Tibial artery (tissue), 4 donors: ENCODE results near the gene MRPS31.
A peak's percentile ranks its signal among the peaks of the same experiment; 100 is the strongest.

Experiments used
- DNase-seq, 2 donors: peaks; one replicate each; pipeline ENCODE4 v3.0.0-alpha.2; 2019
- H3K27ac ChIP-seq, 2 donors: fragments of 200-600 bp; sonication (generic) in 1 of 2; 1 replicate in 1 of 2; 2 replicates in 1 of 2; pipeline ENCODE4 v1.5.1; 2018 to 2019; ENCODE audit warnings: mild to moderate bottlenecking in 1 of 2
- H3K27me3 ChIP-seq, 2 donors: fragments of 200-600 bp; sonication (generic) in 1 of 2; one replicate each; pipeline versions ENCODE4 v1.5.1 to v1.6.0; 2016 to 2019
- H3K36me3 ChIP-seq, 3 donors: fragments of 200-600 bp; sonication (generic) in 2 of 3; one replicate each; pipeline ENCODE4 v1.5.1; 2016 to 2019; ENCODE audit warnings: mild to moderate bottlenecking in 2 of 3
- H3K4me1 ChIP-seq, 4 donors: fragments of 200-600 bp; sonication (generic) in 2 of 4; 1 replicate in 3 of 4; 2 replicates in 1 of 4; pipeline ENCODE4 v1.5.1; 2016 to 2019
- H3K4me3 ChIP-seq, 2 donors: fragments of 200-600 bp; sonication (generic) in 1 of 2; 1 replicate in 1 of 2; 2 replicates in 1 of 2; pipeline ENCODE4 v1.5.1; 2018 to 2019; ENCODE audit warnings: mild to moderate bottlenecking in 2 of 2
- H3K9me3 ChIP-seq, 3 donors: fragments of 200-600 bp; sonication (generic) in 1 of 3; one replicate each; pipeline ENCODE4 v1.5.1; 2016 to 2019
- intact Hi-C: fragments of 100-400 bp; cut with DNase I; formaldehyde crosslinking; loops from one replicate; pipeline ENCODE4 v1.15.0; 2023; ENCODE audit warnings: low total_unique reads
- TF ChIP-seq, protein P1 (sequence below), 2 experiments: fragments of 200-600 bp in 1 of 2; fragments of 450-650 bp in 1 of 2; IDR thresholded peaks; one replicate each; pipeline ENCODE4 v1.5.1; 2017 to 2019; ENCODE audit warnings: antibody characterized with exemption in 2 of 2, mild to moderate bottlenecking in 1 of 2, moderate library complexity in 1 of 2

MRPS31 gene

DNA sequence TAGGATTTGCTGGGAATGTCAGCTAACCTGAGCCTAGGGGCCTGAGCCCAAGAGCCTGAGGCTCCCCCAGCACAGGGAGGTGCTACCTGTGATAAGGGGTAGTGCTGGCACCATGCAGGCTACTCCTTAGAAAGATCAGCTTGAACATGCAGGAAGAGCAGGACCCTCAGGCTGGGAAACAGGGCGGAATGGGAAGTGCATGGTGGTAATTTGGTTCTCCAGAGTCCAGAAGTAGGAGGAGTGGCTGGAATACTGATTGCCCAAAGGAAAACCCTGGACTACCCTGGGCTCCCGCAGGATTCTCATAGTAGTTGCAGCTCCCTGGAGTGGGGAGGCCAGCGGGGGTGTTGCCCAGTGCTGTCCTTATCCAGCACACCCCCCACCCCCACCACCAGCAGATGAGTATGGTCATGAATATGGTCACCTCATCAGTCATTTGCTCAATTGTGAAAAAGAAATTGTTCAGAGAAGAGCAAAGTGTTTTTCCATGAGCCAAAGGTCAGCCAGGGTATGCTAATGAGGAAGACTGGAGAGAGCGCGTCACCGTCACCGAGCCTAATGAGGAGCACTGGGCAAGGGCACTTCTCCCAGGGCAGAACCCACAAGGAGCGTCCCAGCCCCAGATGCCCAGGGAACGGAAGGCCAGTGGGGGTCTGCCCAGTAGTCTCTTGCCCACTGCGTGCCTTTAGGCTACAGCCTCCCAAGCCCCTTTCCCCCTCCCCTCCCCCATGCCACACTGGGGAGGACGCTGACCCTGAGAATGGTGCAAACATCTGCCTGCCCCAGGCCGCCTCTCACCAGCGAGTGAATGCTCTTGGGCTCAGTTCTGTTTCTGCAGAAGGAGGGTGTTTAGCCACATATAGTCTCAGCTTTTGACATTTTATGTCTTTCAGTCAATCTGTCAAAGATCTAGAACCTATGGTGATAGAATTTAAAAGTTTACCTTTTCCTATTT, 23.7 kb upstream of the MRPS31 start:
- intact Hi-C loops, result no loop called here
- peaks cover 0 to 42% (median 6%) of the 10 kb centered on the region in 3 donors for H3K36me3 ChIP-seq
- TF ChIP-seq, protein P1, sequence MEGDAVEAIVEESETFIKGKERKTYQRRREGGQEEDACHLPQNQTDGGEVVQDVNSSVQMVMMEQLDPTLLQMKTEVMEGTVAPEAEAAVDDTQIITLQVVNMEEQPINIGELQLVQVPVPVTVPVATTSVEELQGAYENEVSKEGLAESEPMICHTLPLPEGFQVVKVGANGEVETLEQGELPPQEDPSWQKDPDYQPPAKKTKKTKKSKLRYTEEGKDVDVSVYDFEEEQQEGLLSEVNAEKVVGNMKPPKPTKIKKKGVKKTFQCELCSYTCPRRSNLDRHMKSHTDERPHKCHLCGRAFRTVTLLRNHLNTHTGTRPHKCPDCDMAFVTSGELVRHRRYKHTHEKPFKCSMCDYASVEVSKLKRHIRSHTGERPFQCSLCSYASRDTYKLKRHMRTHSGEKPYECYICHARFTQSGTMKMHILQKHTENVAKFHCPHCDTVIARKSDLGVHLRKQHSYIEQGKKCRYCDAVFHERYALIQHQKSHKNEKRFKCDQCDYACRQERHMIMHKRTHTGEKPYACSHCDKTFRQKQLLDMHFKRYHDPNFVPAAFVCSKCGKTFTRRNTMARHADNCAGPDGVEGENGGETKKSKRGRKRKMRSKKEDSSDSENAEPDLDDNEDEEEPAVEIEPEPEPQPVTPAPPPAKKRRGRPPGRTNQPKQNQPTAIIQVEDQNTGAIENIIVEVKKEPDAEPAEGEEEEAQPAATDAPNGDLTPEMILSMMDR (IDR thresholded peaks at IDR 0.05), result no peak
- H3K27ac ChIP-seq, result no peak overlapping the region
- no peaks in the 10 kb centered on the region for H3K27me3 ChIP-seq
- no peak for DNase-seq
- H3K4me1 ChIP-seq, result peaks cover 0 to 9% (median 4%) of the 10 kb centered on the region in 4 donors
- H3K9me3 ChIP-seq, result no peaks in the 10 kb centered on the region
- H3K4me3 ChIP-seq, result no peak overlapping the region

DNA sequence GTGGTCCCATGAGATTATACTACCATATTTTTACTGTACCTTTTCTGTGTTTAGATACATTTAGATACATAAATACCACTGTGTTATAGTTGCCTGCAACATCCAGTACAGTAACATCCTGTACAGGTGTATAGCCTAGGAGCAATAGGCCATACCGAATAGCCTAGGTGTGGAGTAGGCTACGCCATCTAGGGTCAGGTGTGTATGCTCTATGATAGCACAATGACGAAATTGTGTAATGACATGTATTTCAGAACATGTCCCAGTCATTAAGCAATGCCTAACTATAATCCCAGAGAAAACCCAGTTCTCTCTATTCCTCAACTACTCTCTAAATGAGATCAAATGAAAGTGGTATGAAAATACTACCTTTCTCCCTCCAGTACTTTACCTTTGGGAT, 22.3 kb upstream of the MRPS31 start:
- TF ChIP-seq, protein P1 (IDR thresholded peaks at IDR 0.05), result no peak
- intact Hi-C loops, result no loop called here

DNA sequence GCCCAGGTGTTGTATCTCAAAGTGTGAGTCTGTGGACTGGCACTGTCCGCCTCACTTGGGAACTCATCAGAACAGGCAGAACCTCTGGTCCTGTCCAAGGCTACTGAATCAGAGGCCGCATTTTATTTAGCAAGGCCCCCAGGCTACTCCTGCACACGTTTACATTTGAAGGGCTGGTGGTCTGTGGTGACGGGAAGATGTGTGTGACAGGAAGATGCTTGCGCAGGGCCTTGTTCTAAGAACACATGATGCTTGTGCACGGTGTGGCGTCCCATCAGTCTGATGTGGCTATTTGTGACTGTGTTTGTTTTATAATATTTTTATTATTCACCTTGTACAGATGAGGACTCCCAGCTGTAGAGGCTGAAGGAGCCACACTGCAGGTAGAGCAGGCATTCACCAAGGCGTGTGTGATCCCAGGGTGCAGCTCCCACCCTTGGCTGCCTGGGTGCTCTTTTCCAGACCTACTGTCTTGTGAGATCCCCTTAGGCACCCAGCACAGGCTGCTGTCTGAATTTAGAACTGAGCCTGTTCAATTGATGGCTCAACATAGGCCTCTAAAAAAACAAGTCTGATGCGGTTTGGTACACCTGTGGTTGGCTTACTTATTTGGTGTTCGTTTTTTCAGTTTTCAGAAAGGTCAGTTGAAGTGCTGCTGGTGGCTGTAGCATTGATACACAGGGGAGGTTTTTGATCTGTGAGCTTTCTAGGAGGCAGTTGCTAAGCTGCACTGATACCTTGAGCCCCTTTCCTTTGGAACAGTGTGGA, 21.5 kb upstream of the MRPS31 start:
- Histone ChIP-seq H3K4me1 (peaks cover 0 to 13% (median 4%) of the 10 kb centered on the region in 4 donors), H3K4me3 (no peak overlapping the region), H3K9me3 (no peaks in the 10 kb centered on the region), H3K27me3 (no peaks in the 10 kb centered on the region), H3K27ac (no peak overlapping the region), H3K36me3 (peaks cover 0 to 28% (median 0%) of the 10 kb centered on the region in 3 donors)
- TF ChIP-seq, protein P1 (IDR thresholded peaks at IDR 0.05), result no peak
- DNase-seq, result peak in 1 of 2 donors; percentile 34
- intact Hi-C loops, result no loop called here

More for the DNA sequence above, 22.3 kb upstream of the MRPS31 start:
- Histone ChIP-seq H3K4me1 (peaks cover 0 to 13% (median 4%) of the 10 kb centered on the region in 4 donors), H3K36me3 (peaks cover 0 to 28% (median 0%) of the 10 kb centered on the region in 3 donors), H3K27me3 (no peaks in the 10 kb centered on the region), H3K4me3 (no peak overlapping the region), H3K27ac (no peak overlapping the region), H3K9me3 (no peaks in the 10 kb centered on the region)
- DNase-seq, result no peak

GRCh38 chr13:40790154-40790616, 19.2 kb upstream of the MRPS31 start:
- no peak for DNase-seq
- Histone ChIP-seq H3K36me3 (peaks cover 0 to 10% (median 0%) of the 10 kb centered on the region in 3 donors), H3K4me1 (peaks cover 0 to 13% (median 4%) of the 10 kb centered on the region in 4 donors), H3K9me3 (no peaks in the 10 kb centered on the region), H3K27ac (peak overlapping the region; percentile 80 to 83), H3K4me3 (peak overlapping the region; percentile 67 to 71), H3K27me3 (no peaks in the 10 kb centered on the region)
- intact Hi-C loops, result no loop called here
- TF ChIP-seq, protein P1 (IDR thresholded peaks at IDR 0.05), result no peak
